DOHH2 (cell line): Measurements from ENCODE around the gene MYO1F.
"Not testable (repeated sequence)": the region's sequence is repeated elsewhere in the genome, so short reads cannot be mapped to it uniquely, and the experiment has no call there.

Experiments used
- EZH2phosphoT487 ChIP-seq: fragments of 200-600 bp; sonication (generic); IDR thresholded peaks from 2 replicates; pipeline ENCODE4 v1.6.1; 2017; ENCODE audit warnings: borderline replicate concordance, mild to moderate bottlenecking, antibody characterized with exemption, low read length, moderate library complexity, mixed read lengths
- TF ChIP-seq, protein P1 (sequence below): fragments of 200-600 bp; sonication (generic); IDR thresholded peaks from one replicate; pipeline ENCODE4 v1.5.1; 2014; ENCODE audit warnings: antibody characterized with exemption, mild to moderate bottlenecking, low read depth, low read length; ENCODE audit not compliant: poor library complexity, severe bottlenecking

DNA sequence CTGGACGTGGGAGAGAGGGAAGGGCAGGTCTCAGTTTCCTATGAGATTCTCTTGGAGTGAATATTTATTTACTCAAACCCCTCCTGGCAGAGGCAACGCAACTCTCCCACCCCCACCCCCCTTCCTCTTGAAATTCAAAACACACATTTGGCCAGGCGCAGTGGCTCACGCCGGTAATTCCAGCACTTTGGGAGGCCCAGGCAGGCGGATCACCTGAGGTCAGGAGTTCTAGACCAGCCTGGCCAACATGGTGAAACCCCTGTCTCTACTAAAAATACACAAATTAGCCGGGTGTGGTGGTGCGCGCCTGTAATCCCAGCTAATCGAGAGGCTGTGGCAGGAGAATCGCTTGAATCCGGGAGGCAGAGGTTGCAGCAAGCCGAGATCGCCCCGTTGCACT lies 40.1 kb upstream of the MYO1F start:
- TF ChIP-seq, protein P1, sequence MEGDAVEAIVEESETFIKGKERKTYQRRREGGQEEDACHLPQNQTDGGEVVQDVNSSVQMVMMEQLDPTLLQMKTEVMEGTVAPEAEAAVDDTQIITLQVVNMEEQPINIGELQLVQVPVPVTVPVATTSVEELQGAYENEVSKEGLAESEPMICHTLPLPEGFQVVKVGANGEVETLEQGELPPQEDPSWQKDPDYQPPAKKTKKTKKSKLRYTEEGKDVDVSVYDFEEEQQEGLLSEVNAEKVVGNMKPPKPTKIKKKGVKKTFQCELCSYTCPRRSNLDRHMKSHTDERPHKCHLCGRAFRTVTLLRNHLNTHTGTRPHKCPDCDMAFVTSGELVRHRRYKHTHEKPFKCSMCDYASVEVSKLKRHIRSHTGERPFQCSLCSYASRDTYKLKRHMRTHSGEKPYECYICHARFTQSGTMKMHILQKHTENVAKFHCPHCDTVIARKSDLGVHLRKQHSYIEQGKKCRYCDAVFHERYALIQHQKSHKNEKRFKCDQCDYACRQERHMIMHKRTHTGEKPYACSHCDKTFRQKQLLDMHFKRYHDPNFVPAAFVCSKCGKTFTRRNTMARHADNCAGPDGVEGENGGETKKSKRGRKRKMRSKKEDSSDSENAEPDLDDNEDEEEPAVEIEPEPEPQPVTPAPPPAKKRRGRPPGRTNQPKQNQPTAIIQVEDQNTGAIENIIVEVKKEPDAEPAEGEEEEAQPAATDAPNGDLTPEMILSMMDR, result not testable (repeated sequence)
- TF ChIP-seq EZH2phosphoT487, result not testable (repeated sequence)
